ENCODE results near the gene STAMBP.

GRCh38 chr2:73822991-73823390 lies 5.8 kb upstream of the STAMBP start:
- no peak for TF ChIP-seq RNF219 (CRISPR knock-in tag; IDR thresholded peaks at IDR 0.05)
- no peak for TF ChIP-seq PHF20 (CRISPR knock-in tag; IDR thresholded peaks at IDR 0.05)
- TF ChIP-seq ZNF296 (CRISPR knock-in tag; conservative IDR thresholded peaks at IDR 0.05): no peak
- TF ChIP-seq POLR2AphosphoS5 (IDR thresholded peaks at IDR 0.05; ENCODE audit: low read depth, low read length): no peak
- TF ChIP-seq ZNF264 (CRISPR knock-in tag; IDR thresholded peaks at IDR 0.05): no peak
- TF ChIP-seq ZNF276 (CRISPR knock-in tag; IDR thresholded peaks at IDR 0.05; ENCODE audit: low read depth): no peak
- no peak for TF ChIP-seq KDM1A (CRISPR knock-in tag; IDR thresholded peaks at IDR 0.05)
- no peak for TF ChIP-seq GLI4 (CRISPR knock-in tag; IDR thresholded peaks at IDR 0.05; ENCODE audit: borderline replicate concordance)
- no peak for TF ChIP-seq ZNF460 (CRISPR knock-in tag; IDR thresholded peaks at IDR 0.05; ENCODE audit: borderline replicate concordance)
